Retinal pigment epithelial cell (primary cell): ENCODE measurements around the gene PRTFDC1.

Experiments
- DNase-seq: peaks from one replicate; pipeline ENCODE4 v3.0.0-alpha.2; 2010; ENCODE audit warnings: low read depth
- H3K4me3 ChIP-seq: 2 replicates; pipeline ENCODE4 v1.5.1; 2011; ENCODE audit warnings: mild to moderate bottlenecking, low read length, control low read depth, moderate library complexity
- TF ChIP-seq, protein P1 (sequence below): conservative IDR thresholded peaks from 2 replicates; pipeline ENCODE4 v1.5.1; 2011; ENCODE audit warnings: low read depth, low read length, control low read depth, inconsistent platforms

The PRTFDC1 gene

DNA sequence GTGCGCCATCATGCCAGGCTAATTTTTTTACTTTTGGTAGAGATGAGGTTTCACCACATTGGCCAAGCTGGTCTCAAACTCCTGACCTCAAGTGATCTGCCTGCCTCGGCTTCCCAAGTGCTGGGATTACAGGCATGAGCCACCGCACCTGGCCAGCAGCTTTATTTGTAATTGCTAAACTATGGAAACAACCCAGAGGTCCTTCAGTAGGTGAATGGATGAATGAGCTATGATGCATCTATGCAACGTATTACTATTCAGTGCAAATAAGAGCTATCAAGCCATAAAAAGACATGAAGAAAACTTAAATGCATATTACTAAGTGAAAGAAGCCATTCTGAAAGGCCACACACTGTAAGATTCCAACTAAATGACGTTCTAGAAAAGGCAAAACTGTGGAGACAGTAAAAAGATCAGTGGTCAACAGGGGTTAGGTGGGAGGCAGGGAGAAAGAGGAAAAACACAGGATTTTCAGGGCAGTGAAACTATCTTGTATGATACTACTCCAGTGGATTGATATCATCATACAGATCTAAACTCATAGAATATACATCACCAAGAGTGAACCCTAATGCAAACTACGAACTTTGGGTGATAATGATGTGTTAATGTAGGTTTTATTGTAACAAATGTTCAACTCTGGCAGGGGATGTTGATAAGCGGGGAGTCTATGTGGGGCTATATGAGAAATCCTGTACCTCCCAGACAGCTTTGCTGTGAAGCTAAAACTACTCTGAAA, 66.7 kb downstream of the PRTFDC1 start:
- no peak overlapping the region for H3K4me3 ChIP-seq
- DNase-seq, result no peak
- TF ChIP-seq, protein P1, sequence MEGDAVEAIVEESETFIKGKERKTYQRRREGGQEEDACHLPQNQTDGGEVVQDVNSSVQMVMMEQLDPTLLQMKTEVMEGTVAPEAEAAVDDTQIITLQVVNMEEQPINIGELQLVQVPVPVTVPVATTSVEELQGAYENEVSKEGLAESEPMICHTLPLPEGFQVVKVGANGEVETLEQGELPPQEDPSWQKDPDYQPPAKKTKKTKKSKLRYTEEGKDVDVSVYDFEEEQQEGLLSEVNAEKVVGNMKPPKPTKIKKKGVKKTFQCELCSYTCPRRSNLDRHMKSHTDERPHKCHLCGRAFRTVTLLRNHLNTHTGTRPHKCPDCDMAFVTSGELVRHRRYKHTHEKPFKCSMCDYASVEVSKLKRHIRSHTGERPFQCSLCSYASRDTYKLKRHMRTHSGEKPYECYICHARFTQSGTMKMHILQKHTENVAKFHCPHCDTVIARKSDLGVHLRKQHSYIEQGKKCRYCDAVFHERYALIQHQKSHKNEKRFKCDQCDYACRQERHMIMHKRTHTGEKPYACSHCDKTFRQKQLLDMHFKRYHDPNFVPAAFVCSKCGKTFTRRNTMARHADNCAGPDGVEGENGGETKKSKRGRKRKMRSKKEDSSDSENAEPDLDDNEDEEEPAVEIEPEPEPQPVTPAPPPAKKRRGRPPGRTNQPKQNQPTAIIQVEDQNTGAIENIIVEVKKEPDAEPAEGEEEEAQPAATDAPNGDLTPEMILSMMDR, result no peak

GRCh38 chr10:24884793-24885192, 67.6 kb downstream of the PRTFDC1 start:
- TF ChIP-seq, protein P1, result no peak
- H3K4me3 ChIP-seq, result no peak overlapping the region
- no peak for DNase-seq

- no peak overlapping the region for H3K4me3 ChIP-seq
- TF ChIP-seq, protein P1, result no peak
- DNase-seq, result no peak
Observed at GRCh38 chr10:24884316-24884715, 68.1 kb downstream of the PRTFDC1 start.

GRCh38 chr10:24883176-24883575, 69.2 kb downstream of the PRTFDC1 start:
- no peak overlapping the region for H3K4me3 ChIP-seq
- DNase-seq, result no peak
- TF ChIP-seq, protein P1, result no peak

- no peak overlapping the region for H3K4me3 ChIP-seq
- no peak for DNase-seq
- TF ChIP-seq, protein P1, result no peak
Observed at GRCh38 chr10:24882047-24882698, 70.2 kb downstream of the PRTFDC1 start.

DNA sequence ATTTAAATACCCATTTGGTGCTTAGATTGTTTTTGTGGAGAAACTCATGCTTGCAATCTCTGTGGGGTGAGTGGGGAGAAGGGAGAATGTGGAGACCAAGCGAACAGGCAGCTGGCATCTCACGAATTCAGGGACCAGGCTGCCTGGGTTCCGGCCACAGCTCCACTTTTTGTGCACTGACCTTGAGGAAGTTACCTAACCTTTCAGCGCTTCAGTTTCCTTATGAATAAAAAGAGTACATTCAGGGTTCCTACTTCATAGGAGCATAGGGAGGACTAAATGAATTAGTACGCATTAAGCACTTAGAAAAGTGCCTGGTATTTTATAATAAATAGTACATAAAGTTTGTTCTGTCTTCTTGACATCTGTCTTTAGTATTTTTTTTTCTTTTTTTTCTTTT, 72.5 kb downstream of the PRTFDC1 start:
- TF ChIP-seq, protein P1, result no peak

GRCh38 chr10:24874133-24874532, 78.3 kb downstream of the PRTFDC1 start:
- DNase-seq, result no peak
- TF ChIP-seq, protein P1, result no peak

More for the DNA sequence above, 72.5 kb downstream of the PRTFDC1 start:
- DNase-seq, result no peak
- H3K4me3 ChIP-seq, result no peak overlapping the region

More at GRCh38 chr10:24874133-24874532, 78.3 kb downstream of the PRTFDC1 start:
- no peak overlapping the region for H3K4me3 ChIP-seq
